ENCODE measurements around the gene COL4A6.

Gene COL4A6

DNA sequence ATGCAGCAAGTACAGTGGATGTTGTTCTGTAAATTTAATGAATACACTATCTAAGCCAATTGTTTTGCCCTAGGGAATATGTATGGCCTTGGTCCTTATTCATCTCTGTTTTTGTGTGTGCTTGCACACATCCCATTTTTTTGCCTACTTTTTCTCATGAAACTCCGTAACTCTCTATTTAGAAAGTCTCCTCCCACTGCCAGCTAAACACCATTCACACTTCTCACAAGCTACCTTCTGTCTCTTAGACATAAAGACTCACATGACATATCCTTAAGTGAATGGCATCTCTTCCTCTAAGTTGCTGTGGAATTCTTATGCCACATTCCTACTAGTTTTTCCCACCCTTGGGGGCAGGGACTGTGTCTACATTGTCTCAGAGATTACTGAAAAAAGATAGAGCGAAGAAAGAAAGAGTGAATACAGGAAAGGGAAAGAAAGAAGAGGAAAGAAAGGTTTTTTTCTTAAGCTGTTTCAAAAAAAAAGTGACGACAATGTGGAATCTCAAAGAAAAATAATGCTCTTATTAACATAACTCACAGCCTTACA lies 229.1 kb downstream of the COL4A6 start:
- Histone ChIP-seq H4K20me1 (ENCODE audit: low read depth, low read length) (no peaks in the 10 kb centered on the region), H2AFZ (ENCODE audit: low read depth, low read length, severe bottlenecking) (no peak overlapping the region), H3K4me3 (ENCODE audit: insufficient read depth, low read length, poor library complexity, severe bottlenecking) (no peak overlapping the region), H3K79me2 (ENCODE audit: insufficient read depth, low read length) (no peaks in the 10 kb centered on the region), H3K36me3 (ENCODE audit: low read length) (no peaks in the 10 kb centered on the region), H3F3A (ENCODE audit: insufficient read depth) (no peaks in the 10 kb centered on the region), H3K4me2 (ENCODE audit: low read depth, low read length, poor library complexity, severe bottlenecking) (no peak overlapping the region), H3K27me3 (ENCODE audit: low read length) (no peaks in the 10 kb centered on the region), H3K9me2 (replicated peaks; ENCODE audit: insufficient read depth, low read length) (no peaks in the 10 kb centered on the region), H3K9me3 (ENCODE audit: insufficient read depth, low read length) (no peaks in the 10 kb centered on the region), H3K27ac (ENCODE audit: low read depth, low read length) (no peak overlapping the region), H3K9ac (ENCODE audit: low read length) (no peak overlapping the region)
- TF ChIP-seq EZH2phosphoT487 (conservative IDR thresholded peaks at IDR 0.05; ENCODE audit: low read length): no peak
- TF ChIP-seq CTCF (IDR thresholded peaks at IDR 0.05; ENCODE audit: insufficient read depth, low read length, poor library complexity, severe bottlenecking): no peak

DNA sequence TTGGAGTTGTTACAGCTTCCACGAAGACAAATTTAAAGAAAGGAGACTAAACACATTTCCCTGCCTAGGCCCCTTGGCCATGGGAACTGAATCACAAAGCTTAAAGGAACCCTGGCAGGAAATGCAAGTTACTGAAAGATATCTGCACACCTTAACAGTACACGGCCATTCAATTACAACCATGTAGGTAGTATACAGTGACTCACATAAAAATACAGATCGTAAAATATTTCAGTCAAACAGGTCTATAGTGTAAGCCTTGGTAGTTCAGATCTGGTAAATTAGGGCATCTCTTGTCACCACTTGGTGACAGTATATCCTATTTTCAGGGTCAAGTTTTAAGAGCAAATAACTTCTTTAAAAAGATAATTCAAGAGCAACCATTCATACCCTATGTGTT lies 234.7 kb downstream of the COL4A6 start:
- Histone ChIP-seq H3K79me2 (ENCODE audit: insufficient read depth, low read length) (no peaks in the 10 kb centered on the region), H3K4me2 (ENCODE audit: low read depth, low read length, poor library complexity, severe bottlenecking) (no peak overlapping the region), H3K9me3 (ENCODE audit: insufficient read depth, low read length) (no peaks in the 10 kb centered on the region), H3K9me2 (replicated peaks; ENCODE audit: insufficient read depth, low read length) (no peaks in the 10 kb centered on the region), H3K9ac (ENCODE audit: low read length) (no peak overlapping the region), H3K36me3 (ENCODE audit: low read length) (no peaks in the 10 kb centered on the region), H3F3A (ENCODE audit: insufficient read depth) (no peaks in the 10 kb centered on the region), H3K4me3 (ENCODE audit: insufficient read depth, low read length, poor library complexity, severe bottlenecking) (no peak overlapping the region), H4K20me1 (ENCODE audit: low read depth, low read length) (no peaks in the 10 kb centered on the region), H2AFZ (ENCODE audit: low read depth, low read length, severe bottlenecking) (no peak overlapping the region), H3K27me3 (ENCODE audit: low read length) (no peaks in the 10 kb centered on the region), H3K27ac (ENCODE audit: low read depth, low read length) (no peak overlapping the region)
- TF ChIP-seq EZH2phosphoT487 (conservative IDR thresholded peaks at IDR 0.05; ENCODE audit: low read length) (no peak), CTCF (IDR thresholded peaks at IDR 0.05; ENCODE audit: insufficient read depth, low read length, poor library complexity, severe bottlenecking) (no peak)

DNA sequence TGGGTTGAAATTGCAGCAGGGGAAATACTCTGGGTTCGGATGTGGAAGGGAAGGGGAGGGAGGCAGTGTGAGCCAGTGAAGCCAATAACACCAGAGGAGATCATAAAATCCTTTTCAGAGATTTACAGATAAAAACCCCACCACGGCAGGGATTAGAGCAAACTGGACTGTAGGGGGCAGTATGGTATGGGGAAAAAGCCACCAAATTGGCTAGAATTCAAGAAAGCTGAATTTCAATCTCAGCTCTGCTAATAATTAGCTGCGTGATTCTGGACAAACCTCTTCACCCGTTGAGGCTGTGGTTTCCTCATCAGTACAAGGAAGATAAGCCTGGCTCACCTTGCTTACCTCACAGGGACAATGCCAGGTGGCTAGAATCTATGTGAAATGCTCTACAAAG lies 238.5 kb downstream of the COL4A6 start:
- H3K4me2 ChIP-seq (ENCODE audit: low read depth, low read length, poor library complexity, severe bottlenecking): no peak overlapping the region
- no peaks in the 10 kb centered on the region for H3K27me3 ChIP-seq (ENCODE audit: low read length)
- no peaks in the 10 kb centered on the region for H3K9me3 ChIP-seq (ENCODE audit: insufficient read depth, low read length)
- H3K36me3 ChIP-seq (ENCODE audit: low read length): no peaks in the 10 kb centered on the region
- no peaks in the 10 kb centered on the region for H3K9me2 ChIP-seq (replicated peaks; ENCODE audit: insufficient read depth, low read length)
- TF ChIP-seq EZH2phosphoT487 (conservative IDR thresholded peaks at IDR 0.05; ENCODE audit: low read length) (no peak), CTCF (IDR thresholded peaks at IDR 0.05; ENCODE audit: insufficient read depth, low read length, poor library complexity, severe bottlenecking) (peak; percentile 27)
- no peaks in the 10 kb centered on the region for H3K79me2 ChIP-seq (ENCODE audit: insufficient read depth, low read length)
- no peak overlapping the region for H3K4me3 ChIP-seq (ENCODE audit: insufficient read depth, low read length, poor library complexity, severe bottlenecking)
- H3K27ac ChIP-seq (ENCODE audit: low read depth, low read length): no peak overlapping the region
- no peak overlapping the region for H3K9ac ChIP-seq (ENCODE audit: low read length)
- no peaks in the 10 kb centered on the region for H3F3A ChIP-seq (ENCODE audit: insufficient read depth)
- H2AFZ ChIP-seq (ENCODE audit: low read depth, low read length, severe bottlenecking): no peak overlapping the region
- no peaks in the 10 kb centered on the region for H4K20me1 ChIP-seq (ENCODE audit: low read depth, low read length)
